SK-N-SH treated with all-trans-retinoic acid at 6 μM for 48 hours (cell line): Measurements from ENCODE around the gene GJD2.
A peak's percentile ranks its signal among the peaks of the same experiment; 100 is the strongest.

Source experiments
- ATAC-seq: fragments of 200-7000 bp; cut with Tn5 transposase; 3 replicates; pipeline ENCODE4 v1.9.1; 2020; ENCODE audit warnings: mild to moderate bottlenecking, moderate library complexity
- ARNTL ChIP-seq: fragments of 450-650 bp; formaldehyde crosslinking; IDR thresholded peaks from 2 replicates; pipeline ENCODE4 v1.5.0; 2020; ENCODE audit warnings: low read depth, mild to moderate bottlenecking, moderate library complexity, borderline replicate concordance
- BACH2 ChIP-seq: fragments of 250-450 bp; sonication (Bioruptor Pico); IDR thresholded peaks from 2 replicates; pipeline ENCODE4 v1.9.0; 2021; ENCODE audit warnings: mild to moderate bottlenecking, borderline replicate concordance
- CREB5 ChIP-seq: fragments of 250-450 bp; sonication (Bioruptor Pico); IDR thresholded peaks from 2 replicates; pipeline ENCODE4 v1.5.1; 2020; ENCODE audit warnings: low read depth, mild to moderate bottlenecking, moderate library complexity
- CSDC2 ChIP-seq: fragments of 250-450 bp; sonication (Bioruptor Pico); IDR thresholded peaks from 2 replicates; pipeline ENCODE4 v1.5.0; 2020; ENCODE audit warnings: mild to moderate bottlenecking, moderate library complexity
- CSRNP3 ChIP-seq: fragments of 250-450 bp; sonication (Bioruptor Pico); IDR thresholded peaks from 2 replicates; pipeline ENCODE4 v1.5.1; 2021; ENCODE audit warnings: mild to moderate bottlenecking, moderate library complexity
- GLIS3 ChIP-seq: fragments of 250-450 bp; sonication (Bioruptor Pico); IDR thresholded peaks from 2 replicates; pipeline ENCODE4 v1.5.0; 2020; ENCODE audit warnings: mild to moderate bottlenecking, moderate library complexity
- ISL1 ChIP-seq: fragments of 250-450 bp; sonication (Bioruptor Pico); IDR thresholded peaks from 2 replicates; pipeline ENCODE4 v2.1.2; 2022; ENCODE audit warnings: mild to moderate bottlenecking, moderate library complexity
- OSR1 ChIP-seq: fragments of 250-450 bp; sonication (Bioruptor Pico); IDR thresholded peaks from 2 replicates; pipeline ENCODE4 v1.8.0; 2022; ENCODE audit warnings: moderate library complexity, mild to moderate bottlenecking, inconsistent platforms
- PATZ1 ChIP-seq: fragments of 250-450 bp; sonication (Bioruptor Pico); IDR thresholded peaks from 2 replicates; pipeline ENCODE4 v1.8.0; 2020; ENCODE audit warnings: mild to moderate bottlenecking, moderate library complexity, borderline replicate concordance
- POU6F1 ChIP-seq: fragments of 250-450 bp; sonication (Bioruptor Pico); IDR thresholded peaks from 2 replicates; pipeline ENCODE4 v1.8.0; 2021; ENCODE audit warnings: low read depth, mild to moderate bottlenecking, moderate library complexity, borderline replicate concordance
- PPARA ChIP-seq: fragments of 250-450 bp; sonication (Bioruptor Pico); IDR thresholded peaks from 2 replicates; pipeline ENCODE4 v1.5.0; 2020; ENCODE audit warnings: mild to moderate bottlenecking, borderline replicate concordance
- SNAI2 ChIP-seq: fragments of 250-450 bp; sonication (Bioruptor Pico); IDR thresholded peaks from 2 replicates; pipeline ENCODE4 v1.5.0; 2020; ENCODE audit warnings: mild to moderate bottlenecking, moderate library complexity
- TCF4 ChIP-seq: fragments of 250-450 bp; sonication (Bioruptor Pico); IDR thresholded peaks from 2 replicates; pipeline ENCODE4 v1.8.0; 2021; ENCODE audit warnings: mild to moderate bottlenecking, moderate library complexity, borderline replicate concordance
- TSHZ2 ChIP-seq: fragments of 250-450 bp; sonication (Bioruptor Pico); IDR thresholded peaks from 2 replicates; pipeline ENCODE4 v1.5.0; 2020; ENCODE audit warnings: mild to moderate bottlenecking, moderate library complexity
- ZFP3 ChIP-seq: fragments of 250-450 bp; sonication (Bioruptor Pico); IDR thresholded peaks from 2 replicates; pipeline ENCODE4 v1.5.0; 2020; ENCODE audit warnings: mild to moderate bottlenecking, moderate library complexity
- ZNF565 ChIP-seq: fragments of 450-650 bp; formaldehyde crosslinking; conservative IDR thresholded peaks from 2 replicates; pipeline ENCODE4 v1.5.0; 2020; ENCODE audit warnings: low read depth, mild to moderate bottlenecking, moderate library complexity
- ZNF70 ChIP-seq: fragments of 450-650 bp; formaldehyde crosslinking; IDR thresholded peaks from 2 replicates; pipeline ENCODE4 v1.5.0; 2020; ENCODE audit warnings: mild to moderate bottlenecking, moderate library complexity
- ZNF8 ChIP-seq: fragments of 450-650 bp; formaldehyde crosslinking; IDR thresholded peaks from 2 replicates; pipeline ENCODE4 v1.5.0; 2020; ENCODE audit warnings: mild to moderate bottlenecking, moderate library complexity

The GJD2 gene

GRCh38 chr15:34714476-34715121 is 40.2 kb downstream of the GJD2 start:
- no peak for ATAC-seq
- TF ChIP-seq CSDC2: no peak
- TF ChIP-seq ARNTL (CRISPR knock-in tag): no peak
- no peak for TF ChIP-seq GLIS3
- no peak for TF ChIP-seq CSRNP3 (CRISPR knock-in tag)
- TF ChIP-seq ZFP3 (CRISPR knock-in tag): no peak
- no peak for TF ChIP-seq BACH2 (CRISPR knock-in tag)
- TF ChIP-seq CREB5 (CRISPR knock-in tag): no peak

- ATAC-seq: no peak
- TF ChIP-seq ZFP3 (CRISPR knock-in tag) (no peak), PATZ1 (CRISPR knock-in tag) (no peak)
Observed at GRCh38 chr15:34713635-34714034, 41.2 kb downstream of the GJD2 start.

GRCh38 chr15:34709866-34710265 is 44.9 kb downstream of the GJD2 start:
- peak; percentile 87 for ATAC-seq
- TF ChIP-seq PATZ1 (CRISPR knock-in tag) (no peak), TSHZ2 (no peak), ZFP3 (CRISPR knock-in tag) (no peak), CSDC2 (no peak), BACH2 (CRISPR knock-in tag) (no peak), ZNF70 (CRISPR knock-in tag) (no peak), OSR1 (no peak), CREB5 (CRISPR knock-in tag) (no peak), POU6F1 (CRISPR knock-in tag) (no peak)
- TF ChIP-seq, all 23 proteins: peak for 0

- ATAC-seq: peak; percentile 83
- no peak for TF ChIP-seq POU6F1 (CRISPR knock-in tag)
- no peak for TF ChIP-seq CSRNP3 (CRISPR knock-in tag)
- TF ChIP-seq ZNF565 (CRISPR knock-in tag): no peak
- no peak for TF ChIP-seq OSR1
- TF ChIP-seq ZFP3 (CRISPR knock-in tag): no peak
- no peak for TF ChIP-seq ZNF70 (CRISPR knock-in tag)
- no peak for TF ChIP-seq ZNF8 (CRISPR knock-in tag)
- no peak for TF ChIP-seq ISL1 (CRISPR knock-in tag)
- TF ChIP-seq TCF4: no peak
- TF ChIP-seq SNAI2 (CRISPR knock-in tag): no peak
- TF ChIP-seq GLIS3: no peak
- no peak for TF ChIP-seq PPARA
Observed at GRCh38 chr15:34708422-34708821, 46.4 kb downstream of the GJD2 start.
